Activated B cell treated with CpG ODN at 0.5 μM for 24 hours (primary cell): ENCODE results near the gene DYRK1A. TPM values are rescaled to one million over a fixed set of nuclear protein-coding genes. Genes with fewer than 3 reads are reported as not detected.

Experiments
- ATAC-seq: fragments of 200-7000 bp; cut with Tn5 transposase; one replicate; pipeline ENCODE4 v1.10.0; 2021; ENCODE audit warnings: low read depth, mild to moderate bottlenecking, moderate library complexity
- CTCF ChIA-PET: fragments of 350-600 bp; sonication (Branson Sonifier 250); formaldehyde crosslinking; loops from one replicate; lab custom pipeline; 2021; ENCODE audit warnings: antibody characterized with exemption; lab: Charles Lee
- POLR2A ChIA-PET: fragments of 350-600 bp; sonication (Branson Sonifier 250); formaldehyde crosslinking; loops from one replicate; lab custom pipeline; 2021; ENCODE audit warnings: antibody characterized with exemption; lab: Charles Lee
- DNase-seq: peaks from one replicate; pipeline ENCODE4 v3.0.0; 2022
- H3K27ac Mint-ChIP-seq: one replicate; pipeline ENCODE4 v1.8.0; 2020; ENCODE audit warnings: mixed read lengths
- H3K27me3 Mint-ChIP-seq: one replicate; pipeline ENCODE4 v1.8.0; 2021; ENCODE audit warnings: mixed read lengths
- H3K36me3 Mint-ChIP-seq: one replicate; pipeline ENCODE4 v1.8.0; 2021; ENCODE audit warnings: low read depth, mixed read lengths
- H3K4me1 Mint-ChIP-seq: one replicate; pipeline ENCODE4 v1.8.0; 2021; ENCODE audit warnings: mixed read lengths
- H3K4me3 Mint-ChIP-seq: one replicate; pipeline ENCODE4 v1.8.0; 2020; ENCODE audit warnings: mild to moderate bottlenecking, mixed read lengths
- H3K9me3 Mint-ChIP-seq: one replicate; pipeline ENCODE4 v1.8.0; 2020; ENCODE audit warnings: mixed read lengths
- CTCF ChIP-seq: fragments of 200-600 bp; IDR thresholded peaks from one replicate; pipeline ENCODE4 v1.8.0; 2022; ENCODE audit warnings: antibody characterized with exemption, mild to moderate bottlenecking
- intact Hi-C: fragments of 100-400 bp; cut with micrococcal nuclease; formaldehyde crosslinking; loops from one replicate; pipeline ENCODE4 v1.15.1; 2024
- total RNA-seq: library from RNA; stranded (reverse); gene quantifications from 2 replicates; pipeline ENCODE4 v1.2.3, GENCODE V29; 2022

The DYRK1A gene
- total RNA-seq, 1 donor from 2014 or later: 99.9 TPM

GRCh38 chr21:37389456-37389855 is 22.9 kb downstream of the DYRK1A start:
- POLR2A ChIA-PET: interaction anchor here (0.5 kb wide), 1 partner anchor 65 kb away, joined by 7 read pairs; no protein-coding TSS in a partner anchor
- DNase-seq (no peak), ATAC-seq (no peak)
- no peak overlapping the region for H3K4me3 Mint-ChIP-seq
- intact Hi-C loops: no loop called here
- no peaks in the 10 kb centered on the region for H3K9me3 Mint-ChIP-seq
- peaks cover 13% of the 10 kb centered on the region for H3K36me3 Mint-ChIP-seq
- TF ChIP-seq CTCF: no peak
- CTCF ChIA-PET: no interaction called here
- H3K27ac Mint-ChIP-seq: no peak overlapping the region
- no peaks in the 10 kb centered on the region for H3K27me3 Mint-ChIP-seq
- H3K4me1 Mint-ChIP-seq: peaks cover 88% of the 10 kb centered on the region

- Mint-ChIP-seq H3K9me3 (no peaks in the 10 kb centered on the region), H3K27me3 (no peaks in the 10 kb centered on the region), H3K4me1 (peaks cover 87% of the 10 kb centered on the region), H3K4me3 (no peak overlapping the region), H3K36me3 (peaks cover 13% of the 10 kb centered on the region), H3K27ac (no peak overlapping the region)
- TF ChIP-seq CTCF: no peak
- ATAC-seq (no peak), DNase-seq (no peak)
- ChIA-PET POLR2A (no interaction called here), CTCF (interaction anchor here (1.5 kb wide), 1 partner anchor 71 kb away, joined by 3 read pairs; no protein-coding TSS in a partner anchor)
- intact Hi-C loops: loop anchor here (2.0 kb wide), 2 partner anchors 15 to 21 kb away; no protein-coding TSS in a partner anchor
Observed at GRCh38 chr21:37391666-37392065, 25.1 kb downstream of the DYRK1A start.

GRCh38 chr21:37392441-37392840 is 25.9 kb downstream of the DYRK1A start:
- no peak overlapping the region for H3K4me3 Mint-ChIP-seq
- peaks cover 87% of the 10 kb centered on the region for H3K4me1 Mint-ChIP-seq
- no peak overlapping the region for H3K27ac Mint-ChIP-seq
- ChIA-PET POLR2A (interaction anchor here (0.6 kb wide), 1 partner anchor 1100 kb away, joined by 5 read pairs; no protein-coding TSS in a partner anchor), CTCF (interaction anchor here (0.6 kb wide), 1 partner anchor 104 kb away, joined by 3 read pairs; no protein-coding TSS in a partner anchor)
- ATAC-seq (no peak), DNase-seq (no peak)
- no peaks in the 10 kb centered on the region for H3K27me3 Mint-ChIP-seq
- intact Hi-C loops: loop anchor here (2.0 kb wide), 1 partner anchor 14 kb away; no protein-coding TSS in a partner anchor
- peaks cover 13% of the 10 kb centered on the region for H3K36me3 Mint-ChIP-seq
- TF ChIP-seq CTCF: no peak
- H3K9me3 Mint-ChIP-seq: no peaks in the 10 kb centered on the region

- CTCF ChIA-PET: no interaction called here
- H3K9me3 Mint-ChIP-seq: no peaks in the 10 kb centered on the region
- H3K4me1 Mint-ChIP-seq: peaks cover 86% of the 10 kb centered on the region
- H3K36me3 Mint-ChIP-seq: peaks cover 11% of the 10 kb centered on the region
- no peak for DNase-seq
- H3K27me3 Mint-ChIP-seq: no peaks in the 10 kb centered on the region
- intact Hi-C loops: loop anchor here (2.0 kb wide), 1 partner anchor 14 kb away; no protein-coding TSS in a partner anchor
- ATAC-seq: no peak
- TF ChIP-seq CTCF: no peak
- no peak overlapping the region for H3K4me3 Mint-ChIP-seq
- H3K27ac Mint-ChIP-seq: no peak overlapping the region
- POLR2A ChIA-PET: no interaction called here
Observed at GRCh38 chr21:37393030-37393429, 26.5 kb downstream of the DYRK1A start.

- H3K4me3 Mint-ChIP-seq: no peak overlapping the region
- intact Hi-C loops: loop anchor here (2.0 kb wide), 2 partner anchors 13 kb away; no protein-coding TSS in a partner anchor
- CTCF ChIA-PET: no interaction called here
- H3K4me1 Mint-ChIP-seq: peaks cover 86% of the 10 kb centered on the region
- no peak for TF ChIP-seq CTCF
- peaks cover 15% of the 10 kb centered on the region for H3K36me3 Mint-ChIP-seq
- ATAC-seq (no peak), DNase-seq (no peak)
- no peak overlapping the region for H3K27ac Mint-ChIP-seq
- no peaks in the 10 kb centered on the region for H3K9me3 Mint-ChIP-seq
- POLR2A ChIA-PET: no interaction called here
- no peaks in the 10 kb centered on the region for H3K27me3 Mint-ChIP-seq
Observed at GRCh38 chr21:37393786-37394185, 27.2 kb downstream of the DYRK1A start.
